HG03565 (cell line): ENCODE data around the gene RPL12.
A peak's percentile ranks its signal among the peaks of the same experiment; 100 is the strongest.

Source experiments
- ATAC-seq: cut with Tn5 transposase; IDR thresholded peaks from one replicate; pipeline ENCODE4 v1.9.1; 2021; ENCODE audit warnings: mild to moderate bottlenecking, moderate library complexity; ENCODE audit not compliant: unreplicated experiment

Gene RPL12

DNA sequence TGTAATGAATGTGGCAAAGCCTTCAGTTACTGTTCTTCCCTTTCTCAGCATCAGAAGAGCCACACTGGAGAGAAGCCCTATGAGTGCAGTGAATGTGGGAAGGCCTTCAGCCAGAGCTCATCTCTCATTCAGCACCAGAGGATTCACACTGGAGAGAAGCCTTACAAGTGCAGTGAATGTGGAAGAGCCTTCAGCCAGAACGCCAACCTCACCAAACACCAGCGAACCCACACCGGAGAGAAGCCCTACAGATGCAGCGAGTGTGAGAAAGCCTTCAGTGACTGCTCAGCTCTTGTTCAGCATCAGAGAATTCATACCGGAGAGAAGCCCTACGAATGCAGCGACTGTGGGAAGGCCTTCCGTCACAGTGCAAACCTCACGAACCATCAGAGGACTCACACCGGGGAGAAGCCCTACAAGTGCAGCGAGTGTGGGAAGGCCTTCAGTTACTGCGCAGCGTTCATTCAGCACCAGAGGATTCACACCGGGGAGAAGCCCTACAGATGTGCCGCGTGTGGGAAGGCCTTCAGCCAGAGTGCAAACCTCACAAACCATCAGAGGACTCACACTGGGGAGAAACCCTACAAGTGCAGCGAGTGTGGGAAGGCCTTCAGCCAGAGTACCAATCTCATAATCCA lies 6.8 kb downstream of the RPL12 start:
- ATAC-seq = no peak

DNA sequence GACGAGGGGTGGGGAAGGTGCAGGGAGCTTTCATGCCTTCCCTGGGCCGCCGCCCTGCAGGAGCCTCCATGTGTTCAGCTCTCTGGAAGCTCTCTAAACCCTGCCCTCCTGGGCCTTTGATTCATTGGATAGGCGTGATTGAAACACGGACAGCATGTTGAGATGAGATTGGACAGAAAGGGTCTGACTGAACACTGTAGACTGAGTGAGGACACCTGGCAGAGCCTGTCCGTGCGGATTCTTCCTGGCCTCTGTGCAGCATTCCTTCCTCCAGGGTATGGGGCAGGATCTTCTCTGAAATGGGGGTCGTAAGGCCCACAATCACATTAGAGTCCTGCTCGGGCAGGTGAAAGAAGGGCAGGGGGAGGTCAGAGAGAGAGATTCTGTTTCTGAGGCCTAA lies 12.8 kb downstream of the RPL12 start:
- no peak for ATAC-seq

- no peak for ATAC-seq
These were observed 13.5 kb downstream of the RPL12 start for GRCh38 chr9:127437497-127438264.

- no peak for ATAC-seq
These were observed 20.8 kb downstream of the RPL12 start for GRCh38 chr9:127430415-127430814.

GRCh38 chr9:127428348-127428747 lies 22.9 kb downstream of the RPL12 start:
- ATAC-seq = no peak

GRCh38 chr9:127426756-127427155 lies 24.4 kb downstream of the RPL12 start:
- ATAC-seq = no peak

- ATAC-seq = no peak
These were observed 26.6 kb downstream of the RPL12 start for GRCh38 chr9:127424676-127424999.

GRCh38 chr9:127423934-127424675 lies 27.1 kb downstream of the RPL12 start, which contains the start of gene ZNF79:
Gene ZNF79 (plus strand): TSS chr9:127424382. CDS start chr9:127424788, 406 bp downstream.
- ATAC-seq = peak; percentile 85

GRCh38 chr9:127423476-127423933 lies 27.7 kb downstream of the RPL12 start:
- ATAC-seq = no peak

- ATAC-seq = no peak
These were observed 28.4 kb downstream of the RPL12 start for GRCh38 chr9:127422787-127423186.

GRCh38 chr9:127422133-127422782 lies 28.9 kb downstream of the RPL12 start:
- no peak for ATAC-seq

DNA sequence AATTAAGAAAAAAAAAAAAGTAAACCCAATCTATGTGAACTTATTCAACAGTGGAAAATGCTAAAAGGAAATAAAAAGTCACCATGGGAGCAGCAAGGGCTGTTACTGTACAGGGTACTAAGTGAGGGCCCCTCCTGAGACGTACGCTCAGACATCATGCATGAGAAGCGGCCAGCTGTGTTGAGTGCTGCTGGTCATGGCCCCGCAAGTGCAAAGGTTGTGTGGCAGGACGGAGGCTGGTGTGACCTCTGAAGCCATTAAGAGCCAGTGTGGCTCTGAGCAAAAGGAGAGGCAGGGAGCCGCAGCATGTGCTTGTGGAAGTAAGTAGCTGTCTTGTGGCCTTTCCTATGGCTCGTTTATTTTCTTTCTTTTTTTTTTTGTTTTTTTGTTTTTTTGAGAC lies 30.1 kb downstream of the RPL12 start:
- ATAC-seq = no peak

DNA sequence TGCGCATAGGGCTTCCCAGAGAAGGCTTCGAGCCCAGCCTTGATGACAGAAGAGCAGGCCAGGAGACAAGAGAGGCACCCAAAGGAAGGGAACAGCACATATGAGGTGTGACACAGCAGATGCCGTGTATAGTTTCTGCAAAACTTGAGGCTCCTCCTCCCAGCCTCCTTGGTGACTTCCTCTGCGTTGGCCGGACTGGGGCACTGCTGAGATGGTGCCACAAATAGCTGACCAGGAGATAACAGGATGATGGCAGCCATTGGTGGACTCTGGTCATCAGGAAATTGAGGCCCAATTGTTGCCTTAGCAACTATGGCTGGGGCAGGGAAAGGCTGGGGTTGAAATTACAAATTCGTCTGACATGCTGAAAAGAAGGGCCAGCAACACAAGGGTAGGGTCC lies 31.9 kb downstream of the RPL12 start:
- no peak for ATAC-seq

DNA sequence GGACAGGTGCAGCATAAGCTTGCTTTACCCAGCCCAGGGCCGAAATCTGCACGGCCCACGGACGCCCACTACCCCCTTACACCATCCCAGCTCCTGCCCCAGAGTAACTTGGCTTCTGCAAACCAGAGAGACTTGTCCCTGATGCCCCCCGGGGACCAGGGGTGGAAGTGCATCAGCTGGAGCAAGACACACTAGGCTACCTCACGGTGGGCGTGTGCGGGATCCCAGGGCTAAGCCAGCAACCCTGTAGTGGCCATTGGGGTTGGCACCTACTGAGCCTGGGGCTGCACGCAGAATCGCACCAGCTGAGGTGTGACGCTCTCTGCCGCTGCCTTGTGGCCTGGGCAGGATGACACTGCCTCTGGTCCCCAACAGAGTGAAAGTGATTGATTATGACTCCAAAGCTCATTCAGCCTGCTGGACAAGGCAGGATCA lies 33.2 kb downstream of the RPL12 start:
- ATAC-seq = no peak

DNA sequence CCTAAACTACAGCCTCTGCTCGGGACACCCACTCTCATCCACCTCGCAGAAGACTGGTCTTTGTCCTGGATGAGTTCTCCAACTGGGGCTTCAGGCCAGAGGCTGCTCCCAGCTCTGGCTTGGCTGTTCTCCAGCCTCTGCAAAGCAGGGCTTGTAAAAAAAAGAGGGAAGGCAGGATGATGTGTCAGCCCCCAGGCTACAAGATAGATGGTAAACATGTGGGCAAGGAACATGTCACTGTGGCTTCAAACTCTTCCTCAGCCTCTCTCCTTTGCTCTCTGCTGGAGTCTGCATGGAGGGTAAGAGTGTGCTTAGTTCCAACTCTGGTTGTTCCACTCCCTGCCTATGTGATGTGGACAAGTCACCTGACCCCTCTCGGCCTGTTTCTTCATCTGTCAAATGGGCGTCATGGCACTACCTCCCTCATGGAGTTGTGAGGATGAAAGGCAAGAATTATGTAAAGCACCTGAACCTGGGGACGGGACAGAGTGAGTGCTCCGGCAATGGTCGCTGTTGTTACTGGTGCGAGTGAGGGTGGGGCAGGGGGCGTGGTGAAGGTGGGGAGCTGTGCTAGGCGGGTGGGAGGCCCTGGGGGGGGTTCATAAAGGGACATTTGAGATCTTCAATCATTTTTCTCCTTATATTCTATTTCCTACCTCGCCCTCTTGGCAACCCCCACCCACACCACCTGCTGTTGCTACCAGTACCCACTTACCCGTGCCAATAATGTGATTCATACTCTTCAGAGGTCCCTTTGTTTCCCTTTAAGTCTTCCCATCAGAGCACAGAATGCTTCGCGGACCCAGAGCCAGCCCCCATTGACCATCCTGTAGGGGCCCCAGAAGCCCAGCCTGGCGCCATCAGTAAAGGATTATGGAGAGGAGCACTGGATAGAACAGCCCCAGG lies 33.8 kb downstream of the RPL12 start:
- no peak for ATAC-seq

DNA sequence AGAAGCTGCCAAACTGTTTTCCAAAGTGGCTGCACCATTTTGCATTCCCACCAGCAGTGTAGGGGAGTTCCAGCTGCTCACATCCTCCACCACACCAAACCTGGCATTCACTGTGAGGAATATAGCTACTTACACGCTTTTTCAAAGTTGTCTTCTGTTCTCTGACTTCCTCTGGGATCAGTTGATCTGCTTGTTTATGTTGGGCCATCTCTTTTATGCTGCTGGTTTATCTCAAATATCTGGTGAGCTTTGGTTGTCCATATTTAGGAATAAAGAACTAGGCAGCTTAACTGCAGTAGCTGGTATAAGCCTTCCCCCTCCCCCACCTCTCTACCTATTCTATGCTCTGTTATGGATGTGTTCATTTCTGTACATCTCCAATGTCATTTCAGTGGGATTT lies 35.5 kb downstream of the RPL12 start:
- no peak for ATAC-seq

- no peak for ATAC-seq
These were observed 36.1 kb downstream of the RPL12 start for GRCh38 chr9:127415141-127415540.

GRCh38 chr9:127411122-127411521 lies 40.1 kb downstream of the RPL12 start:
- no peak for ATAC-seq

- no peak for ATAC-seq
These were observed 43.7 kb downstream of the RPL12 start for GRCh38 chr9:127407492-127407843.

DNA sequence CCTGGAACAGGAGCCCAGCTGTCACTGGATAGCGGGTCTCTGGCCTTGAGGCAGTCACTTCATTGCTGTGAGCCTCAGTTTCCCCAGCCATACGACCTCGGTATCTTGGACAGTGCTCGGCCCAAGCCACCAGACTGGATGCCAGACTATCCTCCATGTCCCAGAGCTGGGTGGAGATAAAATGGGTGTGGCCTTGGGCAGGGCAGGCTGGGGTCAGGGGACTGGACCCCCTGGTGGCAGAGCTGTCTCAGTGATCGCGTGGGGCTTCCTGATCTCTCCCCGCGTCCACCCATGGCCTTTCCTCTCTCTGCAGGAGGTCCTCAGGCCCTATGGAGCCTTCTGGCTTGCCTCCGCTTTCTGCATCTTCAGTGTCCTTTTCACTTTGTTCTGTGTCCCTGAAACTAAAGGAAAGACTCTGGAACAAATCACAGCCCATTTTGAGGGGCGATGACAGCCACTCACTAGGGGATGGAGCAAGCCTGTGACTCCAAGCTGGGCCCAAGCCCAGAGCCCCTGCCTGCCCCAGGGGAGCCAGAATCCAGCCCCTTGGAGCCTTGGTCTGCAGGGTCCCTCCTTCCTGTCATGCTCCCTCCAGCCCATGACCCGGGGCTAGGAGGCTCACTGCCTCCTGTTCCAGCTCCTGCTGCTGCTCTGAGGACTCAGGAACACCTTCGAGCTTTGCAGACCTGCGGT lies 44.3 kb downstream of the RPL12 start:
- ATAC-seq = no peak
